Coronary artery (tissue), 2 donors: ENCODE measurements around the gene TCF12.

Experiments used
- DNase-seq: peaks from one replicate; pipeline ENCODE4 v3.0.0-alpha.2; 2017; ENCODE audit warnings: low spot score
- H3K27ac ChIP-seq, 2 donors: fragments of 200-600 bp; sonication (generic); one replicate each; pipeline ENCODE4 v1.5.1; 2016 to 2019
- H3K4me3 ChIP-seq: fragments of 200-600 bp; sonication (generic); 2 replicates; pipeline ENCODE4 v1.5.1; 2016; ENCODE audit warnings: mild to moderate bottlenecking, moderate library complexity
- CTCF ChIP-seq: fragments of 200-600 bp; sonication (generic); IDR thresholded peaks from one replicate; pipeline ENCODE4 v1.5.1; 2019; ENCODE audit warnings: antibody characterized with exemption

The TCF12 gene

DNA sequence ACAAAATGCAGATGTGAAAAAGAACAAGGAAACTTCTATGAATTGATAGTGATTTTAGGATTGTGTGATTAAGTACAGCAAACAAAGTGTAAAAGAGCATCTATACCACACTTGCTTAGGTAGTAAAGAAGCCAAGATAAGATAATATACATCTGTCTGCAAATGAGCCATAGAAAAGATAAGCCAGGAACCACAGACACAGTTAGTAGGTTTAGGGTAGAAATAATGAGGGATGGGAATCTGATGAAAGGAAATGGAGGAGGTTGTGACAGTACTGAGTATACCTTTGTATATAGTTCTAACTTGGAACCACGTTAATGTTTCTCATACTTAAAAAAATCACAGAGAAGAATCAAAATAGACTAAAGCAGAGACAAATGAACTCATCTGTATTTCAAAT is 54.0 kb downstream of the TCF12 start:
- H3K27ac ChIP-seq, result no peak overlapping the region
- DNase-seq, result no peak
- no peak for TF ChIP-seq CTCF
- no peak overlapping the region for H3K4me3 ChIP-seq

- Histone ChIP-seq H3K27ac (no peak overlapping the region), H3K4me3 (no peak overlapping the region)
- DNase-seq, result no peak
- TF ChIP-seq CTCF, result no peak
These were observed 55.0 kb downstream of the TCF12 start for GRCh38 chr15:56973463-56973862.

- Histone ChIP-seq H3K27ac (no peak overlapping the region), H3K4me3 (no peak overlapping the region)
- no peak for TF ChIP-seq CTCF
- DNase-seq, result no peak
These were observed 58.8 kb downstream of the TCF12 start for GRCh38 chr15:56977232-56977631.

DNA sequence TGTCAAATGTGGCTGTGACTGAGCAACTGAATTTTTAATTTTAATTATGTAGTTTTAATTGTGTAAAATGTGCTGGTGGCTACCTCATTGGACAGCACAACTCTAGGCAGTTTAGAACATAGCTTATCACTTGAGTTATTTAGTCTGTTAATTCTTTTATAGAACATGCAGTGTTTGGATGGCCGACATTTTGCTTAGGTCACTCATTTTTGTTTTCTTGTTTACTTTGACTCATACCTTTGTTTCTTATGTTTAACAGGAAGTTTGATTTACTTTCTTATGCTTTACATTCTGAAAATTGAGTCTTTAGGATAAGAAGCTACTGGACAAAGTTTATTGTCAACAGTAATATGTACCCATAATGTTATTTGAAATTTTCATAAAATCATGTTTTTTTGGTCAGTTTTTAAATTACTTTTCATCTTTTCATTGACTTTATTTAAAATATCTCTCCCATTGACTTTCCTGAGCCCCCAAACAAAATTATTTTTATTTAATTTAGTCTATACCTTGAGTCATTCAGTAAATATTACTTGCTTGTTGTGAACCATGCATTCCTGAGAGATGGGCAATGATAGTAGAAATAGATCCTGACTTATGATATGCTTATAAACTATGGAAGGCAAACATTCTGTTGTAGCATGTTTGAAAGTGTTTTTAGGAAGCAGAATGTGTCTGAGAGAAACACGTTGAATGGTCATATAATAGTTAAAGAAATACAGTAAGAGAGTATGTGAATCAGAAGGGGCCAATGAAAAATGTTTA is 60.6 kb downstream of the TCF12 start:
- no peak for DNase-seq
- Histone ChIP-seq H3K27ac (no peak overlapping the region), H3K4me3 (no peak overlapping the region)
- TF ChIP-seq CTCF, result no peak

DNA sequence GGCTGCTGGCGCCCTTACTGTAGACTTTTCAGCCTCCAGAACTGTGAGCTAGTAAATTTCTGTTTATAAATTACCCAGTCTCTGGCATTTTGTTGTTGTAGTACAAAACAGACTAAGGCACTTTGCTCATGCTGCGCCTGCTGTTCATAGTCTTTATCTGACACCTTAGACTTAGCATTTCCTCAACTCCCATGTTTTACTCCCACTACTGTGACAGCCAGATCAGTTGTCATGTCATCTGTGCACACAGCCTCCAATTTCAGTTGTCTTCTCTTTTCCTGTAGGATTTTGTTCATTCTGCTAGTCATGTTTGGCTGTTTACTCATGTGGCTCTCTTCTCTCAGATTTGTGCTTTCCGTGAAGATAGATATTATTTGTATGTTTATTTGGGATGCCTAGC is 62.0 kb downstream of the TCF12 start:
- DNase-seq, result no peak
- Histone ChIP-seq H3K27ac (no peak overlapping the region), H3K4me3 (no peak overlapping the region)
- no peak for TF ChIP-seq CTCF

DNA sequence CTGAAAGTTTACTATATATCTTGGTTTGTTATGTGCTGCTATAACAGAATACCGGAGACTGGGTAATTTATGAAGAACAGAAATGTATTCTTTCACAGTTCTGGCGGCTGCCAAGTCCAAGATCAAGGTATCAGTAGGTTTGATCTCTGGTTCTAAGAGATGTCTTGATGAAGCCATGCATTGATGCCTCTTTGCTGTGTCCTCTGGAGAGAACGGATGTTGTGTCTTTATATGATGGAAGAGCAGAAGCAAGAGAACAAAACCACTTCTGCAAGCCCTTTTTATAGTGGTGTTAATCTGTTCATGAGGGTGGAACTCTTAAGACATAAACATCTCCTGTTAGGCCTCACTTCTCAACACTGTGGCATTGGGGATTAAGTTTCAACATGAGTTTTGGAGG is 62.7 kb downstream of the TCF12 start:
- H3K4me3 ChIP-seq, result no peak overlapping the region
- no peak for DNase-seq
- H3K27ac ChIP-seq, result no peak overlapping the region
- TF ChIP-seq CTCF, result no peak

GRCh38 chr15:56982987-56983386 is 64.5 kb downstream of the TCF12 start:
- no peak for DNase-seq
- H3K4me3 ChIP-seq, result no peak overlapping the region
- no peak for TF ChIP-seq CTCF
- no peak overlapping the region for H3K27ac ChIP-seq
